Lung (tissue), 13 donors: ENCODE measurements around the gene TK2. TPM values are rescaled to one million over a fixed set of nuclear protein-coding genes. Genes with fewer than 3 reads are reported as not detected.

ENCODE experiments used
- ATAC-seq: fragments of 200-7000 bp; cut with Tn5 transposase; one replicate; pipeline ENCODE4 v1.9.1; 2020; ENCODE audit warnings: moderate number of reproducible peaks; ENCODE audit not compliant: insufficient read depth, low FRiP score
- DNase-seq, 3 donors: peaks; one replicate each; pipeline ENCODE4 v3.0.0-alpha.2; 2013 to 2017
- H3K27ac ChIP-seq, 2 donors: one replicate each; pipeline ENCODE4 v1.5.1; 2013; ENCODE audit warnings: mild to moderate bottlenecking in 2 of 2, moderate library complexity in 2 of 2, control low read depth in 1 of 2, inconsistent platforms in 1 of 2, low read depth in 1 of 2, low read length in 1 of 2
- H3K27me3 ChIP-seq, 3 donors: one replicate each; pipeline ENCODE4 v1.5.1; 2013; ENCODE audit warnings: low read length in 2 of 3; ENCODE audit not compliant: control insufficient read depth in 3 of 3, insufficient read depth in 3 of 3
- H3K36me3 ChIP-seq, 4 donors: one replicate each; pipeline ENCODE4 v1.5.1; 2013; ENCODE audit warnings: low read length in 4 of 4, mild to moderate bottlenecking in 1 of 4, moderate library complexity in 1 of 4; ENCODE audit not compliant: control insufficient read depth in 4 of 4, insufficient read depth in 4 of 4
- H3K4me1 ChIP-seq, 5 donors: one replicate each; pipeline ENCODE4 v1.5.1; 2013; ENCODE audit warnings: low read length in 5 of 5, mild to moderate bottlenecking in 2 of 5, moderate library complexity in 1 of 5; ENCODE audit not compliant: control insufficient read depth in 5 of 5, insufficient read depth in 5 of 5
- H3K4me3 ChIP-seq: one replicate; pipeline ENCODE4 v1.5.1; 2013; ENCODE audit warnings: mild to moderate bottlenecking, control low read depth, moderate library complexity
- H3K9ac ChIP-seq, 2 donors: one replicate each; pipeline ENCODE4 v1.5.1; 2013; ENCODE audit warnings: low read length in 2 of 2, control low read depth in 1 of 2; ENCODE audit not compliant: insufficient read depth in 1 of 2
- H3K9me3 ChIP-seq, 4 donors: one replicate each; pipeline ENCODE4 v1.5.1; 2013; ENCODE audit warnings: low read length in 3 of 4, mild to moderate bottlenecking in 1 of 4, moderate library complexity in 1 of 4; ENCODE audit not compliant: control insufficient read depth in 4 of 4, insufficient read depth in 3 of 4
- WGBS, 2 donors: extraction: QIAGEN DNeasy Blood & Tissue Kit; methylation state at CpG; one replicate each; pipeline ENCODE4 v1.1.7; 2013; 5-methylcytosine and 5-hydroxymethylcytosine counted together
- polyA plus RNA-seq, 2 donors: library from polyadenylated mRNA; stranded (reverse); fragments of 200-250 nt; gene quantifications; one replicate each; pipeline ENCODE4 v1.2.1, GENCODE V29; 2013
- small RNA-seq: library from RNA; depleted of rRNA; stranded (forward); fragments of <200 nt; gene quantifications from one replicate; pipeline ENCODE3, GENCODE V24; 2014; ENCODE audit warnings: low replicate concordance
- total RNA-seq, 2 donors: library from RNA; depleted of rRNA in 1 of 2; stranded (reverse); fragments of >200 nt in 1 of 2; gene quantifications; one replicate each; pipeline ENCODE4 v1.2.1, GENCODE V29; 2014 to 2021
- TF ChIP-seq, protein P1 (sequence below): IDR thresholded peaks from 2 replicates; pipeline ENCODE4 v1.5.1; 2012; ENCODE audit warnings: mild to moderate bottlenecking; ENCODE audit errors: control extremely low read depth, extremely low read depth
- donor health status: control.
- donor health status: control.
- donor health status: Bipolar disorder and iron deficiency.
- donor health status: healthy.
- donor health status: DM: yes; HTN: yes; CAD: no.

TK2 gene
- total and polyA plus RNA-seq, 4 donors: 13.1 to 37.7 (median 25.0) TPM

DNA sequence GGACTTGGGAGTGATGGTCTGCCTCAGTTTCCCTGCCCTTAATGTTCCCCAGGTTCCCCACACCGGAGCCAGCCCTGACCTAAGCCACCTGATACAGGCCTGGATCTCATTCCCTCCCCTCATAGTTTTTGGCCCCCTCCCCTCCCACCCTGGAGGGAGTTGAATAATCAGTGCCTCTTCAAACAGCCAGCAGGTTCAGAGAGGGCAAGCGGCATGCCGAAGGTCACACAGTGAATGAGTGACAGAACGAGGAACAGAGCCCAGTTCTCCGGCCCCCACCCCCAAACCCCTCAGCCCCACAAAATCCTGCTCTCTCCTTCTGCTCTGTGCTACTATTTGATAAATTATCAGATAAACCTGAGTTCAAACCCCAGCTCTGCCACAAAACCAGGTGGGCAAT, 91.6 kb downstream of the TK2 start:
- Histone ChIP-seq H3K4me1 (no peaks in the 10 kb centered on the region), H3K27ac (no peak overlapping the region), H3K27me3 (no peaks in the 10 kb centered on the region), H3K4me3 (no peak overlapping the region), H3K9me3 (no peaks in the 10 kb centered on the region), H3K9ac (no peak overlapping the region), H3K36me3 (no peaks in the 10 kb centered on the region)
- ATAC-seq (no peak), DNase-seq (no peak)
- 90 to 97% methylated on average over 5 of the region's 5 CpGs for WGBS, 2 donors
- TF ChIP-seq, protein P1, sequence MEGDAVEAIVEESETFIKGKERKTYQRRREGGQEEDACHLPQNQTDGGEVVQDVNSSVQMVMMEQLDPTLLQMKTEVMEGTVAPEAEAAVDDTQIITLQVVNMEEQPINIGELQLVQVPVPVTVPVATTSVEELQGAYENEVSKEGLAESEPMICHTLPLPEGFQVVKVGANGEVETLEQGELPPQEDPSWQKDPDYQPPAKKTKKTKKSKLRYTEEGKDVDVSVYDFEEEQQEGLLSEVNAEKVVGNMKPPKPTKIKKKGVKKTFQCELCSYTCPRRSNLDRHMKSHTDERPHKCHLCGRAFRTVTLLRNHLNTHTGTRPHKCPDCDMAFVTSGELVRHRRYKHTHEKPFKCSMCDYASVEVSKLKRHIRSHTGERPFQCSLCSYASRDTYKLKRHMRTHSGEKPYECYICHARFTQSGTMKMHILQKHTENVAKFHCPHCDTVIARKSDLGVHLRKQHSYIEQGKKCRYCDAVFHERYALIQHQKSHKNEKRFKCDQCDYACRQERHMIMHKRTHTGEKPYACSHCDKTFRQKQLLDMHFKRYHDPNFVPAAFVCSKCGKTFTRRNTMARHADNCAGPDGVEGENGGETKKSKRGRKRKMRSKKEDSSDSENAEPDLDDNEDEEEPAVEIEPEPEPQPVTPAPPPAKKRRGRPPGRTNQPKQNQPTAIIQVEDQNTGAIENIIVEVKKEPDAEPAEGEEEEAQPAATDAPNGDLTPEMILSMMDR: no peak

Small RNA genes within 50 kb of the gene (small RNA-seq; reads per million reads assigned to genes)
- gene CKLF-CMTM1: not detected

Other genes starting within 250 kb of the TK2 start
- 100 to 1,000 TPM in 1 of 2 donors, 10 to 100 TPM in 1; 80.2 to 196 TPM for gene CDH5, start 183.4 kb downstream of the TK2 start, total RNA-seq
- gene CDH5, start 183.4 kb downstream of the TK2 start, polyA plus RNA-seq: 10 to 100 TPM; 29.9 to 82.1 TPM
- gene BEAN1, start 122.8 kb downstream of the TK2 start, total RNA-seq: 1 to 10 TPM in 1 of 2 donors, under 1 TPM in 1; 0.31 to 3.2 TPM
- gene BEAN1, start 122.8 kb downstream of the TK2 start, polyA plus RNA-seq: under 1 TPM; 0.16 to 0.20 TPM
- gene CKLF, start 2.5 kb upstream of the TK2 start, total RNA-seq: 10 to 100 TPM; 43.8 to 48.5 TPM
- gene CKLF, start 2.5 kb upstream of the TK2 start, polyA plus RNA-seq: 100 to 1,000 TPM in 1 of 2 donors, 10 to 100 TPM in 1; 43.1 to 133 TPM
- gene CMTM1, start 16.3 kb upstream of the TK2 start, total RNA-seq: 1 to 10 TPM; 3.7 to 7.5 TPM
- gene CMTM1, start 16.3 kb upstream of the TK2 start, polyA plus RNA-seq: 1 to 10 TPM in 1 of 2 donors, under 1 TPM in 1; 0.41 to 2.0 TPM
- 1 to 10 TPM; 2.2 to 3.7 TPM for gene CMTM2, start 29.3 kb upstream of the TK2 start, total RNA-seq
- 10 to 100 TPM in 1 of 2 donors, 1 to 10 TPM in 1; 2.0 to 14.1 TPM for gene CMTM2, start 29.3 kb upstream of the TK2 start, polyA plus RNA-seq
- 10 to 100 TPM; 28.1 to 34.6 TPM for gene CMTM3, start 54.6 kb upstream of the TK2 start, total RNA-seq
- gene CMTM3, start 54.6 kb upstream of the TK2 start, polyA plus RNA-seq: 10 to 100 TPM; 19.8 to 46.4 TPM
- gene CMTM4, start 146.6 kb upstream of the TK2 start, total RNA-seq: 10 to 100 TPM; 38.0 to 78.0 TPM
- gene CMTM4, start 146.6 kb upstream of the TK2 start, polyA plus RNA-seq: 10 to 100 TPM; 24.3 to 26.1 TPM
- 100 to 1,000 TPM; 140 to 147 TPM for gene DYNC1LI2, start 201.5 kb upstream of the TK2 start, total RNA-seq
- gene DYNC1LI2, start 201.5 kb upstream of the TK2 start, polyA plus RNA-seq: 10 to 100 TPM; 40.7 to 48.8 TPM